Right lobe of liver (tissue), 6 donors: ENCODE measurements around the gene FAM118B. TPM values are rescaled to one million over a fixed set of nuclear protein-coding genes. Genes with fewer than 3 reads are reported as not detected.
A peak's percentile ranks its signal among the peaks of the same experiment; 100 is the strongest.

Source experiments
- ATAC-seq, 4 donors: fragments of 200-7000 bp; cut with Tn5 transposase; one replicate each; pipeline ENCODE4 v1.9.1; 2020; ENCODE audit warnings: mild to moderate bottlenecking in 4 of 4, moderate library complexity in 4 of 4
- DNase-seq, 3 donors: peaks; one replicate each; pipeline ENCODE4 v3.0.0-alpha.2; 2020
- H3K27ac ChIP-seq, 3 donors: fragments of 200-600 bp; one replicate each; pipeline ENCODE4 v1.8.0; 2022
- H3K27me3 ChIP-seq, 2 donors: fragments of 200-600 bp; one replicate each; pipeline ENCODE4 v1.8.0; 2022
- H3K36me3 ChIP-seq, 4 donors: fragments of 200-600 bp; sonication (generic) in 1 of 4; one replicate each; pipeline versions ENCODE4 v1.5.1 to v1.8.0; 2017 to 2022; ENCODE audit warnings: control low read depth in 1 of 4
- H3K4me1 ChIP-seq, 4 donors: fragments of 200-600 bp; sonication (generic) in 1 of 4; one replicate each; pipeline versions ENCODE4 v1.5.1 to v1.8.0; 2017 to 2022; ENCODE audit warnings: control low read depth in 1 of 4
- H3K4me3 ChIP-seq, 3 donors: fragments of 200-600 bp; one replicate each; pipeline ENCODE4 v1.8.0; 2022
- H3K9me3 ChIP-seq, 4 donors: fragments of 200-600 bp; sonication (generic) in 1 of 4; one replicate each; pipeline versions ENCODE4 v1.5.1 to v1.8.0; 2017 to 2022; ENCODE audit warnings: control low read depth in 1 of 4
- POLR2A ChIP-seq: fragments of 450-650 bp; IDR thresholded peaks from one replicate; pipeline ENCODE4 v1.6.1; 2017; ENCODE audit warnings: antibody characterized with exemption, mild to moderate bottlenecking
- WGBS: methylation state at CpG from one replicate; pipeline ENCODE4 v1.1.6; 2018; ENCODE audit warnings: low coverage, low lambda C conversion rate; ENCODE audit not compliant: insufficient coverage; ENCODE audit errors: missing lambda C conversion rate; 5-methylcytosine and 5-hydroxymethylcytosine counted together
- intact Hi-C, 2 donors: fragments of 100-400 bp; cut with DNase I; formaldehyde crosslinking; loops; one replicate each; pipeline versions ENCODE4 v1.11.2 to v1.14.1; 2022
- total RNA-seq, 6 experiments: library from RNA; depleted of rRNA in 2 of 6; stranded (reverse); fragments of >200 nt in 2 of 6; fragmentation: NEBNext Ultra II Directional in 3 of 6; extraction: Animal tissue kit (Norgen Biotek cat#: 25700) in 3 of 6; gene quantifications; one replicate each; pipeline versions ENCODE4 v1.1.0 to v1.2.4, GENCODE V29; 2016 to 2023
- TF ChIP-seq, protein P1 (sequence below), 4 donors: fragments of 200-600 bp in 3 of 4; fragments of 450-650 bp in 1 of 4; IDR thresholded peaks; one replicate each; pipeline versions ENCODE4 v1.5.1 to v1.8.0; 2016 to 2022; ENCODE audit warnings: antibody characterized with exemption in 4 of 4, mild to moderate bottlenecking in 2 of 4
- donor health status: DM: no; HTN: yes; CAD: no.
- donor health status: DM: no; HTN: no; CAD: no.
- donor health status: DM: no; HTN: no; CAD: no.
- donor health status: DM: no; HTN: yes; CAD: no.
- donor health status: DM: no; HTN: yes; CAD: no.

Gene FAM118B
- total RNA-seq, 6 experiments from 2014 or later: 4.6 to 8.3 (median 5.8) TPM

- Histone ChIP-seq H3K36me3 (peaks cover 0 to 35% (median 6%) of the 10 kb centered on the region in 4 donors), H3K4me3 (peak overlapping the region in 1 of 3 donors; percentile 13), H3K4me1 (peaks cover 0 to 22% (median 4%) of the 10 kb centered on the region in 4 donors), H3K27ac (peak overlapping the region in 2 of 3 donors; percentile 58 to 78), H3K27me3 (no peaks in the 10 kb centered on the region), H3K9me3 (no peaks in the 10 kb centered on the region)
- TF ChIP-seq POLR2A: no peak
- TF ChIP-seq, protein P1, sequence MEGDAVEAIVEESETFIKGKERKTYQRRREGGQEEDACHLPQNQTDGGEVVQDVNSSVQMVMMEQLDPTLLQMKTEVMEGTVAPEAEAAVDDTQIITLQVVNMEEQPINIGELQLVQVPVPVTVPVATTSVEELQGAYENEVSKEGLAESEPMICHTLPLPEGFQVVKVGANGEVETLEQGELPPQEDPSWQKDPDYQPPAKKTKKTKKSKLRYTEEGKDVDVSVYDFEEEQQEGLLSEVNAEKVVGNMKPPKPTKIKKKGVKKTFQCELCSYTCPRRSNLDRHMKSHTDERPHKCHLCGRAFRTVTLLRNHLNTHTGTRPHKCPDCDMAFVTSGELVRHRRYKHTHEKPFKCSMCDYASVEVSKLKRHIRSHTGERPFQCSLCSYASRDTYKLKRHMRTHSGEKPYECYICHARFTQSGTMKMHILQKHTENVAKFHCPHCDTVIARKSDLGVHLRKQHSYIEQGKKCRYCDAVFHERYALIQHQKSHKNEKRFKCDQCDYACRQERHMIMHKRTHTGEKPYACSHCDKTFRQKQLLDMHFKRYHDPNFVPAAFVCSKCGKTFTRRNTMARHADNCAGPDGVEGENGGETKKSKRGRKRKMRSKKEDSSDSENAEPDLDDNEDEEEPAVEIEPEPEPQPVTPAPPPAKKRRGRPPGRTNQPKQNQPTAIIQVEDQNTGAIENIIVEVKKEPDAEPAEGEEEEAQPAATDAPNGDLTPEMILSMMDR (IDR thresholded peaks at IDR 0.05): no peak
- WGBS: 23% methylated on average over 7 of the region's 8 CpGs
- peak; percentile 54 to 82 (median 80) for DNase-seq
- ATAC-seq: peak; percentile 94 to 97 (median 95)
- intact Hi-C loops: no loop called here
Measured at GRCh38 chr11:126202646-126203359, 8.8 kb upstream of the FAM118B start.

GRCh38 chr11:126205359-126205758 lies 6.2 kb upstream of the FAM118B start:
- intact Hi-C loops: no loop called here
- TF ChIP-seq, protein P1 (IDR thresholded peaks at IDR 0.05): no peak
- TF ChIP-seq POLR2A: no peak
- Histone ChIP-seq H3K36me3 (peaks cover 0 to 46% (median 7%) of the 10 kb centered on the region in 4 donors), H3K27ac (no peak overlapping the region), H3K4me1 (peaks cover 0 to 20% (median 4%) of the 10 kb centered on the region in 4 donors), H3K4me3 (no peak overlapping the region), H3K27me3 (no peaks in the 10 kb centered on the region), H3K9me3 (no peaks in the 10 kb centered on the region)
- DNase-seq: no peak
- 100% methylated on average over 4 of the region's 14 CpGs for whole genome bisulfite sequencing
- no peak for ATAC-seq

- no peak for TF ChIP-seq POLR2A
- TF ChIP-seq, protein P1 (IDR thresholded peaks at IDR 0.05): no peak
- ATAC-seq: no peak
- Histone ChIP-seq H3K27ac (no peak overlapping the region), H3K36me3 (peaks cover 0 to 40% (median 7%) of the 10 kb centered on the region in 4 donors), H3K4me3 (no peak overlapping the region), H3K27me3 (no peaks in the 10 kb centered on the region), H3K4me1 (peaks cover 0 to 19% (median 8%) of the 10 kb centered on the region in 4 donors), H3K9me3 (no peaks in the 10 kb centered on the region)
- 100% methylated on average over 2 of the region's 2 CpGs for WGBS
- intact Hi-C loops: no loop called here
- DNase-seq: no peak
Measured at GRCh38 chr11:126207896-126208295, 3.7 kb upstream of the FAM118B start.

GRCh38 chr11:126210871-126211235 lies 729 bp upstream of the FAM118B start:
- peak overlapping the region in 1 of 3 donors; percentile 26 for H3K27ac ChIP-seq
- no peaks in the 10 kb centered on the region for H3K27me3 ChIP-seq
- WGBS: 2% methylated on average over 18 of the region's 20 CpGs
- peaks cover 0 to 15% (median 4%) of the 10 kb centered on the region in 4 donors for H3K4me1 ChIP-seq
- H3K36me3 ChIP-seq: peaks cover 0 to 17% (median 3%) of the 10 kb centered on the region in 4 donors
- intact Hi-C loops: loop anchor here in 1 of 2 donors (10.0 kb wide), 1 partner anchor 54 kb away; the partner anchor contains the start of genes FOXRED1 and SRPRA
- H3K9me3 ChIP-seq: no peaks in the 10 kb centered on the region
- ATAC-seq: no peak
- H3K4me3 ChIP-seq: peak overlapping the region; percentile 57 to 86 (median 78)
- no peak for TF ChIP-seq POLR2A
- TF ChIP-seq, protein P1 (IDR thresholded peaks at IDR 0.05): no peak
- DNase-seq: no peak
